Mucosa of descending colon (tissue), 3 donors: ENCODE measurements around the gene TOP1. TPM values are rescaled to one million over a fixed set of nuclear protein-coding genes. Genes with fewer than 3 reads are reported as not detected.

Source experiments
- ATAC-seq: fragments of 200-7000 bp; cut with Tn5 transposase; one replicate; pipeline ENCODE4 v1.9.1; 2020; ENCODE audit warnings: mild to moderate bottlenecking, moderate library complexity
- DNase-seq, 3 donors: peaks; one replicate each; pipeline ENCODE4 v3.0.0-alpha.2; 2020
- H3K36me3 ChIP-seq: fragments of 200-600 bp; one replicate; pipeline ENCODE4 v1.8.0; 2021; ENCODE audit warnings: low read depth, mild to moderate bottlenecking
- H3K4me1 ChIP-seq: fragments of 200-600 bp; one replicate; pipeline ENCODE4 v1.8.0; 2021; ENCODE audit warnings: low read depth, mild to moderate bottlenecking
- H3K4me3 ChIP-seq: fragments of 200-600 bp; one replicate; pipeline ENCODE4 v1.8.0; 2021; ENCODE audit warnings: mild to moderate bottlenecking
- H3K9me3 ChIP-seq: fragments of 200-600 bp; one replicate; pipeline ENCODE4 v1.8.0; 2021; ENCODE audit warnings: mild to moderate bottlenecking
- CTCF ChIP-seq: fragments of 200-600 bp; IDR thresholded peaks from one replicate; pipeline ENCODE4 v1.8.0; 2022; ENCODE audit warnings: antibody characterized with exemption, mild to moderate bottlenecking
- intact Hi-C, 2 donors: fragments of 100-400 bp; cut with DNase I in 1 of 2; cut with micrococcal nuclease in 1 of 2; formaldehyde crosslinking; loops; one replicate each; pipeline versions ENCODE4 v1.11.0 to v1.11.1; 2022; cut with DNase I, micrococcal nuclease
- total RNA-seq, 3 donors: library from RNA; stranded (reverse); fragmentation: NEBNext Ultra II Directional in 2 of 3; extraction: Animal tissue kit (Norgen Biotek cat#: 25700) in 2 of 3; gene quantifications; one replicate each; pipeline versions ENCODE4 v1.2.1 to v1.2.4, GENCODE V29; 2021 to 2023
- donor health status: DM: no; HTN: no; CAD: no; lungs with moderate emphysema.
- donor health status: DM: no; HTN: no; CAD: no.
- donor health status: DM: no; HTN: yes; CAD: no.

TOP1 gene
- total RNA-seq, 3 donors from 2014 or later = 51.8 to 60.0 (median 57.7) TPM

DNA sequence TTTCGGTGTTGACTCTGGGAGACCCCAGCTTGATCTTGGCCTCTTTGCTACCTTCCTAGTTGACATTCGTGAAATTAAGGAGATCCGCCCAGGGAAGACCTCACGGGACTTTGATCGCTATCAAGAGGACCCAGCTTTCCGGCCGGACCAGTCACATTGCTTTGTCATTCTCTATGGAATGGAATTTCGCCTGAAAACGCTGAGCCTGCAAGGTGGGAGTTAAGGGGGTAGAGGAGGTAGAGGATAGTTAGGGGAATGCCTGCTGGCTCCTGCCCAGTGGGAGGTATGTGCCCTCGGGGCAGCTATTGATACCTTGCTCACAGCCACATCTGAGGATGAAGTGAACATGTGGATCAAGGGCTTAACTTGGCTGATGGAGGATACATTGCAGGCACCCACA, 130.9 kb downstream of the TOP1 start:
- ATAC-seq = no peak
- intact Hi-C loops = no loop called here
- no peak overlapping the region for H3K4me3 ChIP-seq
- no peak for DNase-seq
- peaks cover 5% of the 10 kb centered on the region for H3K36me3 ChIP-seq
- no peaks in the 10 kb centered on the region for H3K9me3 ChIP-seq
- H3K4me1 ChIP-seq = peaks cover 7% of the 10 kb centered on the region
- no peak for TF ChIP-seq CTCF

GRCh38 chr20:41160686-41161085, 132.1 kb downstream of the TOP1 start:
- intact Hi-C loops = no loop called here
- ATAC-seq = no peak
- DNase-seq = no peak
- Histone ChIP-seq H3K4me3 (no peak overlapping the region), H3K4me1 (peaks cover 7% of the 10 kb centered on the region), H3K9me3 (no peaks in the 10 kb centered on the region), H3K36me3 (peaks cover 16% of the 10 kb centered on the region)
- TF ChIP-seq CTCF = no peak

- intact Hi-C loops = no loop called here
- Histone ChIP-seq H3K4me3 (no peak overlapping the region), H3K4me1 (peaks cover under 1% of the 10 kb centered on the region), H3K36me3 (peaks cover 16% of the 10 kb centered on the region), H3K9me3 (no peaks in the 10 kb centered on the region)
- no peak for DNase-seq
- ATAC-seq = no peak
- TF ChIP-seq CTCF = no peak
Measured at GRCh38 chr20:41161886-41162285, 133.3 kb downstream of the TOP1 start.

DNA sequence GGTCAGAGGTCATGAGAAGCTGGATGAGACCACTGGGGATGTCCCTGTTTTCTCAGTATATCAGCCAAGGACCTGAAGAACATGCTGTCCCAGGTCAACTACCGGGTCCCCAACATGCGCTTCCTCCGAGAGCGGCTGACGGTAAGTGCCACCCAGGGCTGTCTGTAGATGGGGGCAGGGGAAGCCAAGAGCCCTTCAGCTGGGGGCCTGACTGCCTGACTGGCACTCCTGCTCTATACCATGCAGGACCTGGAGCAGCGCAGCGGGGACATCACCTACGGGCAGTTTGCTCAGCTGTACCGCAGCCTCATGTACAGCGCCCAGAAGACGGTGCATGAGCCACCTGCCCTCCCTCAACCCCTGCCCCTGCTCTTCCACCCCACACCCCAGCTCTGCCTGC, 133.8 kb downstream of the TOP1 start:
- DNase-seq = no peak
- no peaks in the 10 kb centered on the region for H3K9me3 ChIP-seq
- TF ChIP-seq CTCF = no peak
- H3K4me1 ChIP-seq = no peaks in the 10 kb centered on the region
- ATAC-seq = no peak
- intact Hi-C loops = no loop called here
- H3K4me3 ChIP-seq = no peak overlapping the region
- H3K36me3 ChIP-seq = peaks cover 16% of the 10 kb centered on the region

DNA sequence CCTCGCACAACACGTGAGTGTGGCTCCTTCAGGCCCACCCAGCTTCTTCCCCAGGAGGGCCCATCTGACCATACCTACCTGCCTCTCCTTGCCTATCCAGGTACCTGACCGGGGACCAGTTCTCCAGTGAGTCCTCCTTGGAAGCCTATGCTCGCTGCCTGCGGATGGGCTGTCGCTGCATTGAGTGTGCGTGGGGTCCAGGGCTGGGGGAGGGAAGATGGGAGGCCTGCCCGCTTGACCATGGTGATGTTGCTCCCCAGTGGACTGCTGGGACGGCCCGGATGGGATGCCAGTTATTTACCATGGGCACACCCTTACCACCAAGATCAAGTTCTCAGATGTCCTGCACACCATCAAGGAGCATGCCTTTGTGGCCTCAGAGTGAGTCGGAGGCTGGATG, 135.2 kb downstream of the TOP1 start:
- TF ChIP-seq CTCF = no peak
- DNase-seq (no peak), ATAC-seq (no peak)
- Histone ChIP-seq H3K36me3 (peaks cover 16% of the 10 kb centered on the region), H3K4me1 (no peaks in the 10 kb centered on the region), H3K4me3 (no peak overlapping the region), H3K9me3 (no peaks in the 10 kb centered on the region)
- intact Hi-C loops = no loop called here
